ENCODE results near the gene CCDC120. TPM values are rescaled to one million over a fixed set of nuclear protein-coding genes. Genes with fewer than 3 reads are reported as not detected.

The CCDC120 gene
- total and polyA plus RNA-seq, 9 of the 15 experiments (the other 6 are each of a cell fraction or from before 2014, with no cell fraction given) = 0.13 to 3.6 (median 0.54) TPM

- TF ChIP-seq ZNF609 (CRISPR knock-in tag; IDR thresholded peaks at IDR 0.05; ENCODE audit: borderline replicate concordance) (no peak), FOXJ3 (CRISPR knock-in tag; IDR thresholded peaks at IDR 0.05) (no peak), NCOA1 (IDR thresholded peaks at IDR 0.05; ENCODE audit: low read depth) (peak; percentile 12; the same call in 1 of the 2 replicates), HOMEZ (CRISPR knock-in tag; IDR thresholded peaks at IDR 0.05) (no peak), SNAPC5 (CRISPR knock-in tag; IDR thresholded peaks at IDR 0.05) (no peak), ZNF584 (CRISPR knock-in tag; IDR thresholded peaks at IDR 0.05; ENCODE audit: low read depth) (peak; percentile 15; the same call in 1 of the 2 replicates), ZBTB40 (IDR thresholded peaks at IDR 0.05) (peak; percentile 91), ZBTB40 (CRISPR knock-in tag; IDR thresholded peaks at IDR 0.05) (no peak), ZNF133 (CRISPR knock-in tag; IDR thresholded peaks at IDR 0.05) (no peak), DDX20 (tag; IDR thresholded peaks at IDR 0.05; ENCODE audit: low read depth) (no peak)
Measured at GRCh38 chrX:49079489-49080428, 21.0 kb downstream of the CCDC120 start, which contains the start of gene WDR45 (continued).
